Ishikawa (cell line): ENCODE data around the gene LILRA2.

Source experiments
- FOXM1 ChIP-seq: IDR thresholded peaks from 2 replicates; pipeline ENCODE4 v1.6.1; 2012; ENCODE audit warnings: low read depth, borderline replicate concordance
- TAF1 ChIP-seq: IDR thresholded peaks from 2 replicates; pipeline ENCODE4 v1.6.1; 2012; ENCODE audit warnings: low read depth, mild to moderate bottlenecking
- YY1 ChIP-seq: IDR thresholded peaks from 2 replicates; pipeline ENCODE4 v1.6.1; 2012; ENCODE audit warnings: low read depth

DNA sequence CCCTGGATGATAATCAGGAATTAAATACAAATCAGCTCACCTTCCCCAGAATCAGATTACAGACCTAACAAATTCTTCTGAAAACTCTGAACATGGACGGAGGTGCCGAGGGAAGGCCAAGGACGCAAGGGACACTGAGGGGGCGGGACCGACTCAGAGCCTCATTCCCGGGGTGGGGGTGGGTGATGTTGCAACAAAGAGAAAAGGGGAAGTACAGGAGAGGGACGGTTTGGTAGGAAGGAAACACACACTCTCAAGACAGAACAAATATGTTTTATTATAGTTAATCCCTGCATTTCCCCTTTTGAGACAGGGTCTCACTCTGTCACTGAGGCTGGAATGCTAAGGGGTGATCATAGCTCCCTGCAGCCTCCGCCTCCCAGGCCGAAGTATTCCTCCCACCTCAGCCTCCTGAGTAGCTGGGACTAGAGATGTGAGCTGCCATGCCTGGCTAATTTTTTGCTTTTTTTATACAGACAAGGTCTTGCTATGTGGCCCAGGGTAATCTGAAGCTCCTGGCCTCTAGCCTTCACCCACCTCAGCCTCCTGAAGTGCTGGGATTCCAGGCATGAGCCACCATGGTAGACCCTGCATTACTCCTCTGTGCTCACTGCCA lies 786 bp upstream of the LILRA2 start:
- TF ChIP-seq TAF1 (no peak), FOXM1 (no peak), YY1 (no peak)
